Activated naive CD4-positive, alpha-beta T cell treated with anti-CD3 and anti-CD28 coated beads, Interleukin-2, amount 50 U/mL, for 24 hours (primary cell): Measurements from ENCODE around the gene PI4KA.
"Not testable (repeated sequence)": the region's sequence is repeated elsewhere in the genome, so short reads cannot be mapped to it uniquely, and the experiment has no call there.

Experiments used
- H3K27ac Mint-ChIP-seq: one replicate; pipeline ENCODE4 v1.8.0; 2021; ENCODE audit warnings: mild to moderate bottlenecking, mixed read lengths
- H3K27me3 Mint-ChIP-seq: one replicate; pipeline ENCODE4 v1.8.0; 2021; ENCODE audit warnings: mixed read lengths
- H3K36me3 Mint-ChIP-seq: one replicate; pipeline ENCODE4 v1.8.0; 2021; ENCODE audit warnings: mixed read lengths
- H3K4me1 Mint-ChIP-seq: one replicate; pipeline ENCODE4 v1.8.0; 2021; ENCODE audit warnings: mixed read lengths
- H3K4me3 Mint-ChIP-seq: one replicate; pipeline ENCODE4 v1.8.0; 2021; ENCODE audit warnings: mild to moderate bottlenecking, mixed read lengths
- H3K9me3 Mint-ChIP-seq: one replicate; pipeline ENCODE4 v1.8.0; 2021; ENCODE audit warnings: mixed read lengths

Gene PI4KA

GRCh38 chr22:20666560-20666959, 192.1 kb downstream of the PI4KA start:
- Mint-ChIP-seq H3K36me3 (peaks cover 8% of the 10 kb centered on the region), H3K27ac (peak overlapping the region; percentile 43), H3K9me3 (peaks cover 9% of the 10 kb centered on the region)

GRCh38 chr22:20664594-20664959, 194.0 kb downstream of the PI4KA start:
- no peaks in the 10 kb centered on the region for H3K4me1 Mint-ChIP-seq
- peaks cover 9% of the 10 kb centered on the region for H3K9me3 Mint-ChIP-seq
- peaks cover 6% of the 10 kb centered on the region for H3K27me3 Mint-ChIP-seq
- H3K36me3 Mint-ChIP-seq = peaks cover 8% of the 10 kb centered on the region
- H3K27ac Mint-ChIP-seq = no peak overlapping the region
- no peak overlapping the region for H3K4me3 Mint-ChIP-seq

More at GRCh38 chr22:20666560-20666959, 192.1 kb downstream of the PI4KA start:
- no peak overlapping the region for H3K4me3 Mint-ChIP-seq
- H3K4me1 Mint-ChIP-seq = no peaks in the 10 kb centered on the region
- H3K27me3 Mint-ChIP-seq = peaks cover 9% of the 10 kb centered on the region

GRCh38 chr22:20663941-20664593, 194.5 kb downstream of the PI4KA start:
- no peak overlapping the region for H3K27ac Mint-ChIP-seq
- no peak overlapping the region for H3K4me3 Mint-ChIP-seq
- no peaks in the 10 kb centered on the region for H3K4me1 Mint-ChIP-seq
- H3K27me3 Mint-ChIP-seq = peaks cover 6% of the 10 kb centered on the region
- peaks cover 8% of the 10 kb centered on the region for H3K36me3 Mint-ChIP-seq
- peaks cover 9% of the 10 kb centered on the region for H3K9me3 Mint-ChIP-seq

- peaks cover 6% of the 10 kb centered on the region for H3K27me3 Mint-ChIP-seq
Observed at GRCh38 chr22:20663137-20663828, 195.3 kb downstream of the PI4KA start.

GRCh38 chr22:20662524-20663036, 196.0 kb downstream of the PI4KA start:
- not testable (repeated sequence) for H3K27me3 Mint-ChIP-seq, H3K4me1 Mint-ChIP-seq, H3K36me3 Mint-ChIP-seq, H3K4me3 Mint-ChIP-seq, H3K9me3 Mint-ChIP-seq, H3K27ac Mint-ChIP-seq

More at GRCh38 chr22:20663137-20663828, 195.3 kb downstream of the PI4KA start:
- Mint-ChIP-seq H3K4me3 (no peak overlapping the region), H3K36me3 (peaks cover 8% of the 10 kb centered on the region), H3K9me3 (peaks cover 9% of the 10 kb centered on the region), H3K27ac (no peak overlapping the region), H3K4me1 (no peaks in the 10 kb centered on the region)

- peaks cover 9% of the 10 kb centered on the region for H3K9me3 Mint-ChIP-seq
- H3K27ac Mint-ChIP-seq = peak overlapping the region; percentile 37
- H3K4me3 Mint-ChIP-seq = no peak overlapping the region
- H3K36me3 Mint-ChIP-seq = peaks cover 8% of the 10 kb centered on the region
- no peaks in the 10 kb centered on the region for H3K4me1 Mint-ChIP-seq
- peaks cover 6% of the 10 kb centered on the region for H3K27me3 Mint-ChIP-seq
Observed at GRCh38 chr22:20661473-20661872, 197.1 kb downstream of the PI4KA start.

GRCh38 chr22:20660441-20661054, 198.1 kb downstream of the PI4KA start:
- Mint-ChIP-seq H3K9me3 (peaks cover 9% of the 10 kb centered on the region), H3K36me3 (peaks cover 8% of the 10 kb centered on the region), H3K4me3 (no peak overlapping the region), H3K27ac (no peak overlapping the region), H3K4me1 (no peaks in the 10 kb centered on the region), H3K27me3 (peaks cover 6% of the 10 kb centered on the region)

GRCh38 chr22:20659920-20660319, 198.7 kb downstream of the PI4KA start:
- no peaks in the 10 kb centered on the region for H3K4me1 Mint-ChIP-seq
- peaks cover 8% of the 10 kb centered on the region for H3K36me3 Mint-ChIP-seq
- H3K27me3 Mint-ChIP-seq = peaks cover 6% of the 10 kb centered on the region
- H3K27ac Mint-ChIP-seq = no peak overlapping the region
- H3K9me3 Mint-ChIP-seq = peaks cover 9% of the 10 kb centered on the region
- H3K4me3 Mint-ChIP-seq = no peak overlapping the region

GRCh38 chr22:20659258-20659657, 199.4 kb downstream of the PI4KA start:
- Mint-ChIP-seq H3K4me3 (no peak overlapping the region), H3K27ac (no peak overlapping the region), H3K9me3 (peaks cover 9% of the 10 kb centered on the region), H3K27me3 (peaks cover 6% of the 10 kb centered on the region), H3K4me1 (no peaks in the 10 kb centered on the region), H3K36me3 (peaks cover 8% of the 10 kb centered on the region)

- H3K4me3 Mint-ChIP-seq = no peak overlapping the region
- H3K27me3 Mint-ChIP-seq = peaks cover 6% of the 10 kb centered on the region
Observed at GRCh38 chr22:20658433-20659222, 200.0 kb downstream of the PI4KA start.

GRCh38 chr22:20657963-20658362, 200.6 kb downstream of the PI4KA start:
- H3K4me3 Mint-ChIP-seq = no peak overlapping the region
- peaks cover 1% of the 10 kb centered on the region for H3K9me3 Mint-ChIP-seq
- peaks cover under 1% of the 10 kb centered on the region for H3K27me3 Mint-ChIP-seq
- H3K27ac Mint-ChIP-seq = no peak overlapping the region
- H3K36me3 Mint-ChIP-seq = peaks cover under 1% of the 10 kb centered on the region
- H3K4me1 Mint-ChIP-seq = no peaks in the 10 kb centered on the region

More at GRCh38 chr22:20658433-20659222, 200.0 kb downstream of the PI4KA start:
- Mint-ChIP-seq H3K27ac (no peak overlapping the region), H3K9me3 (peaks cover 8% of the 10 kb centered on the region), H3K4me1 (no peaks in the 10 kb centered on the region), H3K36me3 (peaks cover 7% of the 10 kb centered on the region)
